HEK293T (cell line): ENCODE measurements around the gene B3GAT3.

Experiments used
- CTCF ChIA-PET: fragments of 350-600 bp; formaldehyde crosslinking; extraction: SDS; loops from one replicate; lab custom pipeline; 2021; ENCODE audit warnings: antibody characterized with exemption, inconsistent platforms; lab: Yijun Ruan, JAX
- POLR2A ChIA-PET: fragments of 350-600 bp; formaldehyde crosslinking; extraction: SDS; loops from one replicate; lab custom pipeline; 2020; ENCODE audit warnings: antibody characterized with exemption, inconsistent platforms; lab: Yijun Ruan, JAX
- DNase-seq: peaks from one replicate; pipeline ENCODE4 v3.0.0; 2012; ENCODE audit warnings: mixed read lengths; ENCODE audit errors: extremely low spot score
- ARNT ChIP-seq: fragments of 450-650 bp; IDR thresholded peaks from 2 replicates; pipeline ENCODE4 v1.6.1; 2017; ENCODE audit warnings: mild to moderate bottlenecking
- BHLHE40 ChIP-seq: fragments of 450-650 bp; IDR thresholded peaks from 2 replicates; pipeline ENCODE4 v1.6.1; 2016; ENCODE audit warnings: mild to moderate bottlenecking, moderate library complexity, borderline replicate concordance
- CTBP1 ChIP-seq: fragments of 450-650 bp; IDR thresholded peaks from 2 replicates; pipeline ENCODE4 v1.6.1; 2016; ENCODE audit warnings: borderline replicate concordance
- ELF4 ChIP-seq: fragments of 450-650 bp; IDR thresholded peaks from 2 replicates; pipeline ENCODE4 v1.6.1; 2017; ENCODE audit warnings: antibody characterized with exemption
- FOXA1 ChIP-seq: fragments of 450-650 bp; IDR thresholded peaks from 2 replicates; pipeline ENCODE4 v1.6.1; 2016; ENCODE audit warnings: mild to moderate bottlenecking
- FOXK2 ChIP-seq: fragments of 450-650 bp; IDR thresholded peaks from 2 replicates; pipeline ENCODE4 v1.6.1; 2016; ENCODE audit warnings: mild to moderate bottlenecking
- FOXM1 ChIP-seq: fragments of 450-650 bp; IDR thresholded peaks from 2 replicates; pipeline ENCODE4 v1.6.1; 2017; ENCODE audit warnings: mild to moderate bottlenecking, borderline replicate concordance
- HDGF ChIP-seq: fragments of 450-650 bp; IDR thresholded peaks from 2 replicates; pipeline ENCODE4 v1.6.1; 2017; ENCODE audit warnings: antibody characterized with exemption, borderline replicate concordance
- L3MBTL2 ChIP-seq: fragments of 450-650 bp; conservative IDR thresholded peaks from 2 replicates; pipeline ENCODE4 v1.6.1; 2016; ENCODE audit warnings: mild to moderate bottlenecking
- LEF1 ChIP-seq: fragments of 450-650 bp; IDR thresholded peaks from 2 replicates; pipeline ENCODE4 v1.6.1; 2017; ENCODE audit warnings: mild to moderate bottlenecking, borderline replicate concordance
- NFRKB ChIP-seq: fragments of 450-650 bp; IDR thresholded peaks from 2 replicates; pipeline ENCODE4 v1.6.1; 2016; ENCODE audit warnings: mild to moderate bottlenecking, moderate library complexity
- PKNOX1 ChIP-seq: fragments of 450-650 bp; IDR thresholded peaks from 2 replicates; pipeline ENCODE4 v1.6.1; 2016
- SP1 ChIP-seq: fragments of 450-650 bp; IDR thresholded peaks from 2 replicates; pipeline ENCODE4 v1.6.1; 2017
- SUZ12 ChIP-seq: fragments of 450-650 bp; IDR thresholded peaks from 2 replicates; pipeline ENCODE4 v1.6.1; 2016; ENCODE audit warnings: mild to moderate bottlenecking
- TARDBP ChIP-seq: fragments of 450-650 bp; IDR thresholded peaks from 2 replicates; pipeline ENCODE4 v1.6.1; 2016
- ZNF384 ChIP-seq: fragments of 450-650 bp; IDR thresholded peaks from 2 replicates; pipeline ENCODE4 v1.6.1; 2016

The B3GAT3 gene

GRCh38 chr11:62646825-62647608, 25.2 kb upstream of the B3GAT3 start:
- TF ChIP-seq LEF1, result no peak
- no peak for TF ChIP-seq ARNT
- no peak for TF ChIP-seq FOXM1
- no peak for TF ChIP-seq BHLHE40

GRCh38 chr11:62645946-62646824, 24.4 kb upstream of the B3GAT3 start, which contains the start of gene GANAB:
TSS of gene GANAB (minus strand) at chr11:62646613. CDS start at chr11:62646599, 14 bp downstream.
- TF ChIP-seq SP1 (no peak), NFRKB (no peak), TARDBP (no peak), PKNOX1 (peak; percentile 72), L3MBTL2 (no peak; the same call in none of the 2 replicates), FOXA1 (no peak), SUZ12 (no peak), LEF1 (no peak), ELF4 (0 out of 2 replicates have a peak, but pooled peaks have one; percentile 5), ZNF384 (no peak), HDGF (no peak), BHLHE40 (no peak), CTBP1 (no peak)
- DNase-seq, result peak; percentile 99
- ChIA-PET POLR2A (interaction anchor here (0.6 to 4.3 kb wide), 17 partner anchors 9 to 108 kb away, joined by 3 to 33 read pairs (median 4); partner anchors contain the start of genes B3GAT3, C11orf98, CSKMT and EEF1G), CTCF (interaction anchor here (1.1 kb wide), 1 partner anchor 103 kb away, joined by 3 read pairs; no protein-coding TSS in a partner anchor)

More at GRCh38 chr11:62646825-62647608, 25.2 kb upstream of the B3GAT3 start:
- DNase-seq, result no peak
- POLR2A ChIA-PET, result interaction anchor here (0.6 to 4.3 kb wide), 16 partner anchors 9 to 107 kb away, joined by 3 to 33 read pairs (median 4); partner anchors contain the start of genes B3GAT3, C11orf98, CSKMT and EEF1G
- CTCF ChIA-PET, result no interaction called here

- ChIA-PET CTCF (interaction anchor here (1.1 kb wide), 1 partner anchor 103 kb away, joined by 3 read pairs; no protein-coding TSS in a partner anchor), POLR2A (interaction anchor here (0.8 to 4.3 kb wide), 13 partner anchors 9 to 108 kb away, joined by 3 to 33 read pairs (median 6); partner anchors contain the start of genes C11orf98, CSKMT, EEF1G and EML3)
- TF ChIP-seq PKNOX1, result no peak
- no peak for TF ChIP-seq L3MBTL2
- no peak for TF ChIP-seq FOXM1
- no peak for TF ChIP-seq CTBP1
- TF ChIP-seq BHLHE40, result no peak
- TF ChIP-seq FOXK2, result no peak
- no peak for DNase-seq
Measured at GRCh38 chr11:62645671-62645945, 23.8 kb upstream of the B3GAT3 start.

GRCh38 chr11:62644220-62644619, 22.4 kb upstream of the B3GAT3 start:
- ChIA-PET POLR2A (interaction anchor here (0.8 to 2.8 kb wide), 6 partner anchors 9 to 83 kb away, joined by 3 to 19 read pairs (median 6); partner anchors contain the start of genes B3GAT3, HNRNPUL2, INTS5 and LBHD1), CTCF (interaction anchor here (1.9 kb wide), 1 partner anchor 10 kb away, joined by 5 read pairs; no protein-coding TSS in a partner anchor)
- DNase-seq, result no peak
- TF ChIP-seq SP1 (no peak), ZNF384 (peak; percentile 70), FOXA1 (no peak), LEF1 (no peak), TARDBP (no peak), BHLHE40 (no peak), NFRKB (no peak), FOXM1 (no peak)

GRCh38 chr11:62632492-62632891, 10.7 kb upstream of the B3GAT3 start:
- ChIA-PET CTCF (interaction anchor here (1.6 kb wide), 1 partner anchor 41 kb away, joined by 4 read pairs; the partner anchor contains the start of gene TUT1), POLR2A (no interaction called here)
- no peak for TF ChIP-seq LEF1
- TF ChIP-seq NFRKB, result no peak
- TF ChIP-seq ZNF384, result no peak
- DNase-seq, result no peak

GRCh38 chr11:62627713-62628112, 5.9 kb upstream of the B3GAT3 start:
- no peak for DNase-seq
- CTCF ChIA-PET, result no interaction called here
- no peak for TF ChIP-seq CTBP1
- TF ChIP-seq PKNOX1, result no peak
- TF ChIP-seq TARDBP, result no peak
- no peak for TF ChIP-seq BHLHE40
- no peak for TF ChIP-seq NFRKB
- no peak for TF ChIP-seq FOXA1
- no peak for TF ChIP-seq SUZ12
- no peak for TF ChIP-seq HDGF
- no peak for TF ChIP-seq FOXM1
- POLR2A ChIA-PET, result interaction anchor here (1.5 kb wide), 1 partner anchor 36 kb away, joined by 4 read pairs; the partner anchor contains the start of gene TUT1
